Duodenal mucosa (tissue), 2 donors: ENCODE data around the gene CSN1S1.
"Not testable (repeated sequence)": the region's sequence is repeated elsewhere in the genome, so short reads cannot be mapped to it uniquely, and the experiment has no call there.

Experiments
- H3K27ac ChIP-seq: one replicate; pipeline ENCODE4 v1.7.0; 2013; ENCODE audit warnings: low read depth, low read length
- H3K27me3 ChIP-seq, 2 donors: one replicate each; pipeline ENCODE4 v1.7.0; 2013; ENCODE audit warnings: low read length in 2 of 2, control low read depth in 1 of 2; ENCODE audit not compliant: insufficient read depth in 2 of 2, control insufficient read depth in 1 of 2
- H3K36me3 ChIP-seq, 2 donors: one replicate each; pipeline ENCODE4 v1.7.0; 2013; ENCODE audit warnings: low read length in 2 of 2, control low read depth in 1 of 2; ENCODE audit not compliant: insufficient read depth in 2 of 2, control insufficient read depth in 1 of 2
- H3K4me1 ChIP-seq, 2 donors: one replicate each; pipeline ENCODE4 v1.7.0; 2013; ENCODE audit warnings: low read length in 2 of 2, control low read depth in 1 of 2; ENCODE audit not compliant: insufficient read depth in 2 of 2, control insufficient read depth in 1 of 2
- H3K4me3 ChIP-seq, 2 donors: one replicate each; pipeline ENCODE4 v1.7.0; 2013; ENCODE audit warnings: low read length in 2 of 2, low read depth in 1 of 2
- H3K9ac ChIP-seq, 2 donors: one replicate each; pipeline ENCODE4 v1.7.0; 2013; ENCODE audit warnings: low read length in 2 of 2, low read depth in 1 of 2
- H3K9me3 ChIP-seq, 2 donors: one replicate each; pipeline ENCODE4 v1.7.0; 2013; ENCODE audit warnings: low read length in 2 of 2, control low read depth in 1 of 2; ENCODE audit not compliant: control insufficient read depth in 1 of 2

Gene CSN1S1

GRCh38 chr4:69920874-69921273 is 10.0 kb upstream of the CSN1S1 start:
- H3K27me3 ChIP-seq: no peaks in the 10 kb centered on the region
- H3K27ac ChIP-seq: no peak overlapping the region
- no peaks in the 10 kb centered on the region for H3K9me3 ChIP-seq
- H3K4me1 ChIP-seq: no peaks in the 10 kb centered on the region
- no peak overlapping the region for H3K9ac ChIP-seq
- H3K36me3 ChIP-seq: no peaks in the 10 kb centered on the region
- H3K4me3 ChIP-seq: no peak overlapping the region

GRCh38 chr4:69923782-69924410 is 7.0 kb upstream of the CSN1S1 start:
- H3K9me3 ChIP-seq, H3K9ac ChIP-seq, H3K4me3 ChIP-seq: not testable (repeated sequence)

GRCh38 chr4:69934150-69934549 is 3.3 kb downstream of the CSN1S1 start:
- Histone ChIP-seq H3K27me3 (no peaks in the 10 kb centered on the region), H3K27ac (no peak overlapping the region), H3K4me1 (no peaks in the 10 kb centered on the region), H3K9ac (no peak overlapping the region), H3K9me3 (no peaks in the 10 kb centered on the region), H3K36me3 (no peaks in the 10 kb centered on the region), H3K4me3 (no peak overlapping the region)

More at GRCh38 chr4:69923782-69924410, 7.0 kb upstream of the CSN1S1 start:
- H3K27me3 ChIP-seq, H3K36me3 ChIP-seq, H3K4me1 ChIP-seq, H3K27ac ChIP-seq: not testable (repeated sequence)

GRCh38 chr4:69936566-69936965 is 5.7 kb downstream of the CSN1S1 start:
- Histone ChIP-seq H3K9me3 (no peaks in the 10 kb centered on the region), H3K4me1 (no peaks in the 10 kb centered on the region), H3K9ac (no peak overlapping the region), H3K27me3 (no peaks in the 10 kb centered on the region), H3K36me3 (no peaks in the 10 kb centered on the region), H3K4me3 (no peak overlapping the region), H3K27ac (no peak overlapping the region)

GRCh38 chr4:69951602-69952001 is 20.7 kb downstream of the CSN1S1 start:
- no peak overlapping the region for H3K27ac ChIP-seq
- H3K27me3 ChIP-seq: no peaks in the 10 kb centered on the region

GRCh38 chr4:69957209-69957608 is 26.3 kb downstream of the CSN1S1 start:
- H3K9ac ChIP-seq: no peak overlapping the region

More at GRCh38 chr4:69951602-69952001, 20.7 kb downstream of the CSN1S1 start:
- Histone ChIP-seq H3K4me3 (no peak overlapping the region), H3K9me3 (no peaks in the 10 kb centered on the region), H3K9ac (no peak overlapping the region), H3K4me1 (no peaks in the 10 kb centered on the region), H3K36me3 (no peaks in the 10 kb centered on the region)

GRCh38 chr4:69965628-69966027 is 34.8 kb downstream of the CSN1S1 start, which contains the start of gene CSN2:
CSN2 (minus strand) TSS chr4:69965728; CDS start chr4:69960995, 4,733 bp downstream.
- Histone ChIP-seq H3K4me3 (no peak within 1 kb of the TSS), H3K9ac (no peak within 1 kb of the TSS), H3K9me3 (no peaks in the 10 kb centered on the region), H3K4me1 (no peaks in the 10 kb centered on the region), H3K27ac (no peak within 1 kb of the TSS), H3K27me3 (no peaks in the 10 kb centered on the region), H3K36me3 (no peaks in the 10 kb centered on the region)

More at GRCh38 chr4:69957209-69957608, 26.3 kb downstream of the CSN1S1 start:
- Histone ChIP-seq H3K36me3 (no peaks in the 10 kb centered on the region), H3K27me3 (no peaks in the 10 kb centered on the region), H3K27ac (no peak overlapping the region), H3K9me3 (no peaks in the 10 kb centered on the region), H3K4me3 (no peak overlapping the region), H3K4me1 (no peaks in the 10 kb centered on the region)

- Histone ChIP-seq H3K9ac (no peak overlapping the region), H3K27me3 (no peaks in the 10 kb centered on the region), H3K4me1 (no peaks in the 10 kb centered on the region), H3K4me3 (no peak overlapping the region), H3K27ac (no peak overlapping the region), H3K9me3 (no peaks in the 10 kb centered on the region), H3K36me3 (no peaks in the 10 kb centered on the region)
These were observed 39.2 kb downstream of the CSN1S1 start for GRCh38 chr4:69970071-69970470.

- H3K36me3 ChIP-seq: no peaks in the 10 kb centered on the region
- no peak overlapping the region for H3K9ac ChIP-seq
- no peak overlapping the region for H3K27ac ChIP-seq
- H3K9me3 ChIP-seq: no peaks in the 10 kb centered on the region
- H3K4me1 ChIP-seq: no peaks in the 10 kb centered on the region
- H3K27me3 ChIP-seq: no peaks in the 10 kb centered on the region
- H3K4me3 ChIP-seq: no peak overlapping the region
These were observed 43.8 kb downstream of the CSN1S1 start for GRCh38 chr4:69974631-69975030.

GRCh38 chr4:69977582-69977981 is 46.7 kb downstream of the CSN1S1 start:
- H3K27me3 ChIP-seq: no peaks in the 10 kb centered on the region
- H3K4me3 ChIP-seq: no peak overlapping the region
- H3K9me3 ChIP-seq: no peaks in the 10 kb centered on the region
- no peak overlapping the region for H3K9ac ChIP-seq
- no peaks in the 10 kb centered on the region for H3K4me1 ChIP-seq
- H3K27ac ChIP-seq: no peak overlapping the region
- H3K36me3 ChIP-seq: no peaks in the 10 kb centered on the region
